HG02884 (cell line): Measurements from ENCODE around the gene CCDC40.

ENCODE experiments used
- ATAC-seq: cut with Tn5 transposase; IDR thresholded peaks from one replicate; pipeline ENCODE4 v1.9.1; 2021; ENCODE audit warnings: mild to moderate bottlenecking, moderate library complexity; ENCODE audit not compliant: unreplicated experiment

Gene CCDC40

DNA sequence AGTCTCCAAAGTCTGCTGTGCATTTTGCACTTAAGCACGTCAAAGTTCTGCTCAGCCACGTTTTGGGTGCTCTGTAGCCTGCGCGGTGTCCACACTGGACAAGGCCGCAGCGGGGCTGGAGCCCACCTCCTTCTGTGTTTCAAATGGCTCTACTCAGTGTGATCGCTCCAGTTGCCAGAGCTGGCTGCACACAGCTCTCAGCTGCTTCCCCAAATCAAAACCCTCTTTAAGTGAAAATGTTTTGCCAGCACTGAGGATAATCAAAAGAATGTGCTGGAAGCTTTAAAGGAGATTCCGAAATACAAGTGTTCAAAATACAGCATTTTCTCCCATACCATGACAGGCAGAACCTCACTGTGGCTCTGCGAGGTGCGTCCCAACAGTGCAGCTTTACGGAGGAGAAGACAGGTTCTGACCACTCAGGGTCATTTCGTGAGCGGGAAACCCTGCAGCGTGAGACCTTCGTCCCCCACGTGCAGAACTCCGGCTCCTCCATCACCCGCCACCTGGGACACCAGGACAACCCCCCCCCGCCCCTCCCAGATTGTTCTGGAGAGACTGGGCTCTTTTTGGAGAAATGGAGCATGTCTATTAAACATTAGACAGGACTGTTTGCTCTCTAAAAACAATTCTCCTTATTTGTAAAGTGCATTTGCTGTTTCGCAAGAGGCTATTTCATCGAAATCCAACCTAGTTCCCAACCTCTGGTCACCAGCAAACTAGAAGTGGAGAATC lies 17.4 kb upstream of the CCDC40 start:
- ATAC-seq: no peak

DNA sequence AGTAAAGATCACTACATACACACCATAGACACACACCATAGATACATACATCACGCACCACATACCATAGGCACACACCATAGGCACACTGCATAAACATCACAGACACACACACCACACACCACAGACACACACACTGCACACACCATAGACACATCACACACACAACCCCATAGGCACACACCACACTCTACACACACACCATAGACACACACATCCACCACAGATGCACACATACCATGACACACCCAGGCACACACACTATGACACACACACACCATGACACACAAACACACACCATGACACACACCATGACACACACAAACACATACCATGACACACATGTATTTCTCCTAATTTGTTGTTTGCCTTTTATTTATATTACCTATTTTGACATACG lies 14.8 kb upstream of the CCDC40 start:
- no peak for ATAC-seq

DNA sequence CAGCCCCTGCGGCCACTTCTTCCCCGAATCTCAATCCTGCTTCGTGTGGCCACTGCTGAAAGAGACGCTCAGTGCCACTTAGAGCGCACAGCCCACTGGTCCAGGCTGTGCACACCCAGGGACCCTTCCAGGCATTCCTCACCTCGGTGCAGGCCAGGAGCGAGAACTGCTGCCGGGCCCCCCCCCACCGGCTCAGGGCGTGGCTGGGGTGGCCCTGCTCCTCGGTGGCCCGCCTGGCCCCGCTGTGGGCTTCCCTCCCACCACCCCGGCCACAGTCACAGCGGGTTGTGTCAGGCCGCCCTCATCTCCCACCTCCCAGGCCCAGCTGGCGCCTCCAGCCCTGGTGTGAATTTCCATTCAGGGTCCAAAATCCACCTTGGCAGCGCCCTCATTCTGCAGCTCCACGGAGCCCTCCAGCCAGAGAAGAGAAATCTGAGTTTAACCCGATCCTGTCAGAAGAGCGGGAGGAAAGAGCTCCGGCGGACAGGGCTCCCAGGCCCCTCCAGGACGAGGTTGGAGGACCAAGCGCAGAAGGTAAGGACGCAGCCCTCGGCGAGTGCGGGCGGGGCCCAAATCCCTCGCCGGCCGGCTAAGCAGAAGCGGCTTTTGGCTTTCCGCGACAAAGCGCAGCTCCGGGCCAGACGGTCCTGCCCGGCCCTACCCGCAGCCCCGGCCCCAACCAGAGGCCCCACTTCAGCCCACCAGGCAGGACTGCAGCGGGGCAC lies 12.8 kb upstream of the CCDC40 start:
- no peak for ATAC-seq

DNA sequence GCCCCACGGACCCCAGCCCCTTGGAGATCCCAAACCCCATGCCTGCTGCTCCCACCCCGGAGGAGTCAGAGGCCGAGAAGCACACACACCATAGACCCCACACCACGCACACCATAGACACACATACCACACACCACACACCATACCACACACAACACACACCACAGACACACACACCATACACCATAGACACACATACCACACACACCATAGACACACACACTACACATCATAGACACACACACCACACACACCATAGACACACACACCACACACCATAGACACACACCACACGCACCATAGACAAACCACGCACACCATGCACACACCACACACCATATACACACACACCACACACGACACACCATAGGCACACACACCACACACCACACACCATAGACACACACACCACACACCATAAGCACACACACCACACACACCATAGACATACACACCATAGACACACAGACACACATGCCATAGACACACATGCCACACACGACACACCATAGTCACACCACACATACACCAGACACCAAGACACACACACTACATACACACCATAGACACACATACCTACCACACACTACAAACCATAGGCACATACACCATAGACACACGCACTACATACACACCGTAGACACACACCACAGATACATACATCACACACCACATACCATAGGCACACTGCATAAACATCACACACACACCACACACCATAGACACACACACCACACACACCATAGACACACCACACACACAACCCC lies 12.1 kb upstream of the CCDC40 start:
- ATAC-seq: no peak

DNA sequence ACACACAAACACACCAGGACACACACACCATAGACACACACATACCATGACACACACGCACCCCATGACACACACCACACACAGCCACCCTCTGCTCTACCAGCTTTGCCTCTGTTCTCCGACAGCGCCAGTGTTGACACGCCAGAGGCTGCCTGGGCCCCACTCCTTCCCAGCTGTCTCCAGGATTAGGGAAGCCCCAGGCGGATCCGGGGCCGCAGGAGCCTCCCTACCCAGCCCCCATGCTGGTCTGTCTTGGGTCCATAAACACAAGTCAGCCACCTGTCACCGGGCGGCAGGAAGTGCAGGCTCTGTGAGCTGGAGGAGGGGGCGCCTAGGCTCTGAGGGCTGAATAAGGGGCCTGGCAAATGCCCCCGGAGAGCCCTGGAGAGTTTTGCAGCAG lies 11.3 kb upstream of the CCDC40 start:
- no peak for ATAC-seq

DNA sequence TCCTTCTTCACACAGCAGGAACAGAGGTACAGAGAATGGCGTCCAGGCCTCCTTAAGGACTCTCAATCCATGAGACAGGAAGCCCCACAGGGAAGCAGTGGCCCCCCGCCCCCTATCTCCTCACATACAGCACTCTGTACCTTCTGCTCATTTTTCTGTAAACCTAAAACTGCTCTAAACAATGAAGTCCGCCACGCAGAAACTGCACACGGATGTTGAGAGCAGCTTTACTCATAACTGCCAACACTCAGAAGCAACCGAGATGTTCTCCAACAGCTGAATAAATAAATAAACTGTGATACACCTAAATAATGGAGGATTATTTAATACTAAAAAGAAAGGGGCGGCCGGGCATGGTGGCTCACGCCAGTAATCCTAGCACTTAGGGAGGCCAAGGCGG lies 10.6 kb upstream of the CCDC40 start:
- no peak for ATAC-seq

DNA sequence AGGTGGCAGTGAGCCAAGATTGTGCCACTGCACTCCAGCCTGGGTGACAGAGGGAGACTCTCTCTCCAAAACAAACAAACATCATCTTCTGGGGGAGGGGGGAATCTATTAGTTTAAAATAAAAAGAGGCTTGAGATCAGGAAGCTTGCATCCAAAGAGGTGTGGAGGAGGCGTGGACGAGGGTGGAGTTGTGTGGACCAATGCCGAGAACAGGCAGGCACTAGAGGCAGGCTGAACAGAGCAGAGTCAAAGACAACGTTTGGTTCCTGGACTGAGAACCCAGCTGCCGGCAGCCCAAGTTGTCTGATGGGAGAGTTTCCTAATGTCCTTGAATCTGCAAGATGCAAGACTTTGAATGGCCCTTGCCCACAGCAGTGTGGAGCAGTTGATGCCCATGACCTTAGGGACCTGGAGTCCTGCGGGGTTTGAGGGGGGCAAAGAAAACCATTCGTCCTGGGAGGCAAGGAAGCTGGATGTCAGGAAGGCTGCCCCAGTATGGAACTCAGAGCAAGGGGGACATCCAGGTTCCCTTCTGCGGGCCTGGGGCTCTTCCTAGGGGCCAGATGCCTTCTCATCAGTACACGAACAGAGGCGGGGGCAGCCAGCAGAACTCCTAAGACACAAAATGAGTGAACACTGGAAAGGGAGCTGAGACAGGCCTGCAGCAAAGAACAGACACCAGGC lies 9.9 kb upstream of the CCDC40 start:
- no peak for ATAC-seq

DNA sequence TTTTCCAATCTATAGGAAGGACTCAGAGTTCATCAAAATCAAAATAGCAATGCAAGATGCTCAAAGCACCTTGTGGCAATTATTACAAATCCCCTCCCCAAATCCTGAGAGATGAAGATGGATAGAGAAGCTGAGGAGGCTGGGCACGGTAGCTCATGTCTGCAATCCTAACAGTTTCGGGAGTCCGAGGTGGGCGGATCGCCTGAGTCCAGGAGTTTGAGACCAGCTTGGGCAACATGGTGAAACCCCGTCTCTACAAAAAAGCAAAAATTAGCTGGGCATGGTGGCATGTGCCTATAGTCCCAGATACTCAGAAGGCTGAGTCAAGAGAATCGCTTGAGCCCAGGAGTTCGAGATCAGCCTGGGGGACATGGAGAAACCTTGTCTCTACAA lies 9.4 kb upstream of the CCDC40 start:
- no peak for ATAC-seq

DNA sequence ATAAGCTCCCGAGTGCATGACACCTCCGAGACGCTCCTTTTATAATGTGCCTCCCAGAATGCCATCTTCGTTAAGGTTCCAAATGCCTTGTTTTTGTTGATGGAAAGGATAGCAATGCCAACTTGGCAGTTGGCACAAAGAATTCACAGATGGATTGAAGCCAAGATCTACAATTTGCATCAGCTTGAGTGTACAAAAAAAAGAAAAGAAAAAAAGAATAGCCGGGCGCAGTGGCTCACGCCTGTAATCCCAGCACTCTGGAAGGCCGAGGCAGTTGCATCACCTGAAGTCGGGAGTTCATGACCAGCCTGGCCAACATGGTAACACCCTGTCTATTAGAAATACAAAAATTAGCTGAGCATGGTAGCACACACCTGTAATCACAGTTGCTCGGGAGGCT lies 8.4 kb upstream of the CCDC40 start:
- ATAC-seq: no peak

DNA sequence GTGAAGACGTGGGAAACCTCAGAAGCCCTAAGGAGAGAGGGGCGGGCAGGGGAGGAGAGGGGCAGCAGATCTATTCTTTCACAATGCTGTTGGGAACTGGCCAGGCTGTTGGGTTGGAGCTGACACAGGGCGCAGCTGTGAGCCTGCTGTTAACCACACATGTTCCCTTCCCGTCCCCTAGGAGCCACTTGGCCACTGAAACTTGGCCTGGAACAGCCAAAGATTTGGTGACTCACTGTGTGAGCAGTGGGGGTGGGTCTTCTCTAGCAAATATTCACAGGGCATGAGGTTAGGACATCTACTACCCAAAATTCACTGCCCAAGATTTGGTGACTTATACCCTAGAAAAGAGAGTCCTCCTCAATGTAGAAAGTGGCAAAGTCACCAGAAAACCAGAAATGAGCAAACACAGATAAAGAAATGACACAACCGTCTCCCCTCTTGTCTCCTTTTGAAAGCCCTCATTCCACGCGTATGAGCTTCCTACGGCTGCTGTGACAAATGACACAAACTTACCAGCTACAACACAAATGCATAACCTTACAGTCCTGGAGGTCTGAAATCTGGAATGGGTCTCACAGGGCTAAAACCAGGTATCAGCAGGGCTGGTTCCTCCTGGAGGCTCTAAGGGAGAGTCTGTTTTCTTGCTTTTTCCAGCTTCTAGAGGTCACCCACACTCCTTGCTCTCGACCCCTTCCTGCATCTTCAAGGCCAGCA lies 7.0 kb upstream of the CCDC40 start:
- ATAC-seq: no peak

DNA sequence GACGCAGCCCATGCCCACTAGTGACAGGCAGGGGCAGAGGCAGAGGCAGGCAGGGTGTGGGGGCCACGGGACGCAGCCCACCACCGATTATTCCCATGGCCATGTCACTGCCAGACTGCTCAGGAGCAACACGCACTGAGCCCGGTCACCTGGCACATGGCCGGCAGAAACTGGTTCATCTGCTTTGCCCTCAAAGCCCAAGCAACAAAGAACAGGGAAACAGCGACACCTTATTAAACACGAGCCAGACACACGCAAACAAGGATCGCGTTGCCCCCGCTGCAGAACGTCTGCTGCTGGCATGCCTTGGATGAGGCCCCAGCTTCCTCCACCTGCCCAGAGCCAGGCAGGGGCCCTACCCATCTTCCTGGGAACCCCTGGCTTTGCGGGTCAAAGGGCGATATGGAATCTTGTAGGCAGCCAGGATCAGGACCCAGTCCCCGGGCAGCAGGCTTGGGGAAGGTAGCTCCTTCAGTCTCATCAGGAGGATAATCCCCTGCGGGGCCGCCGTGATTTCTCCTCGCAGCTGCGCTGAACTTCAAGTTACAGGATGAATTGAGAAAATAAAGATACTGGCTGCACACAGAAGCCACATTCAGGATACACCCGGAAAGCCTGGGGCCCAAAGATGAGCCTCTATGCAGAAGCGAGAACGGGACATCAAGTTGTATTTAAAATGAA lies 5.6 kb upstream of the CCDC40 start:
- ATAC-seq: no peak

DNA sequence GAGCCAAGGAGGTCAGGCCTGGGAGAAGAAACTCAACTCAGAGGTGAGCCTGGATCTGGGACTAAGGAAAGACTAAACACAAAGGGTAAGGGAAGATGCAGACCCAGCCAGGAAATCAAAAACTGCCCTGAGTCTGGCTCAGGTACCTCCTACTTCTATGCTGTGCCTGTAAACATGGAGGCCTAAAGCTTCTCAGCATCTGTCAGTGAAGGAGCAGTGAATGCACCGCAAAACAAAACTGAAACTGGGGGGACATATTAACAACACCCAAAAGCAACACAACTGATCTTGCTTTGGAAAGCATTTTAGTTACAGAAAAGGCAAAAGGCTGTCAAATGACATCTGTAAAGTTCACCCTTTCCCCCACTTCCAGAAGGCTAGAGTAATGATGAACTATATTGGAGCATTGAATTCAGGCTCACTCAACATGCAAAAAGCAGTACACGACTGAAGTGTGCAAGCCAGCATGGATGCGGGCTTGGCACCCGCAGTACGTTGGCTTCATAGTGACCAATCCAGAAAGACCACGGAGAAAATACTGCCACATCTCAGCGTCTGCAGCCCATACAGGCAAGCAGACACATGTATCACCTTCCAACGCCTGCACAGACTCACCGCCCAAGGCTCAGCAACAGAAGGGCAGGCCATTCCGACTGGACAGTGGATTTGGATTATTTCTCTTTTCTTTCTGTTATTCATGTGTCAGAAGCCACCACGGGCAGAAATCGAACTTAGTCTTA lies 4.6 kb upstream of the CCDC40 start:
- ATAC-seq: no peak

DNA sequence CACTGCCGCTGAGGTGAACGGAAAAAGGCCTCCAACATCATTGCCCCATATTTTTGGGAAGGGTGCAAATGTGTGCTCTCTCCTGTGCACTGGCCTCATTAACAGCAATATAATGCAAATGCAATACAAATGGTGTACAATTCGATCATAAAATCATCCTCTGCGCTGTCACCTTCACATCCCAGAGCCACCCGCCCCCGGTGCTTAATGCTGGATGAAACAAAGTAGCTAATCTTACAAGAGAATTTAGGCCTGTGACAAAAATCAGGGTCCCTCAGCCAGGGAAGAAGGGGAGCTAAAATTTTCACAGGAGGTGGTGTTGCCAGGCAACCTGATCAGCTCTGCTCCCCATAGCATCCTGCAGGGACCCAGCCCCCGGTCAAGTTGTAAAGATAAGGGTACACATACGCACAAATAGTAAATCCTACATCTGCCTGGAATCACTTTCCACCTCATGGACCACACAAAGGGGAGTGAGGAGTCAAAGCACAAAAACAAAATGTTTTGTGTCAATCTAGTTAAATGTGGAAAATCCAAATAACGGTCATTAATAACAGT lies 3.7 kb upstream of the CCDC40 start:
- ATAC-seq: no peak

DNA sequence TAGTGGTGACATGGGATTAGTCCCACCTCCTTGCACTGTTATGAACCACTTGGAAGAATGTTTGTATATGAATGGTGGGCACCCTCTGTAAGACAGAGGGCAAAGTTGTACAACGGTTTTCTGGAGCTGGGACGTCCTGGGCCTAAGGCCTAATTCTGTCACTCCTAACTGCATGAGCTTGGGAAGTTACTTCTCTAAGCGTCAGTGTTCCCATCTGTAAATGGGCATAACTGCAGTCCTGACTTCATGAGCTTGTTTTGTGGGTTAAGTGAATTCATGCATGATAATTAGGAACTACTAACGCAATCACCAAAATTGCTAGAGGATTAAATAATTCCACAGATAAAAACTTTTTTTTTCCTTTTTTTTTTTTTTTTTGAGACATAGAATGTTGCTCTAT lies 2.6 kb upstream of the CCDC40 start:
- no peak for ATAC-seq

DNA sequence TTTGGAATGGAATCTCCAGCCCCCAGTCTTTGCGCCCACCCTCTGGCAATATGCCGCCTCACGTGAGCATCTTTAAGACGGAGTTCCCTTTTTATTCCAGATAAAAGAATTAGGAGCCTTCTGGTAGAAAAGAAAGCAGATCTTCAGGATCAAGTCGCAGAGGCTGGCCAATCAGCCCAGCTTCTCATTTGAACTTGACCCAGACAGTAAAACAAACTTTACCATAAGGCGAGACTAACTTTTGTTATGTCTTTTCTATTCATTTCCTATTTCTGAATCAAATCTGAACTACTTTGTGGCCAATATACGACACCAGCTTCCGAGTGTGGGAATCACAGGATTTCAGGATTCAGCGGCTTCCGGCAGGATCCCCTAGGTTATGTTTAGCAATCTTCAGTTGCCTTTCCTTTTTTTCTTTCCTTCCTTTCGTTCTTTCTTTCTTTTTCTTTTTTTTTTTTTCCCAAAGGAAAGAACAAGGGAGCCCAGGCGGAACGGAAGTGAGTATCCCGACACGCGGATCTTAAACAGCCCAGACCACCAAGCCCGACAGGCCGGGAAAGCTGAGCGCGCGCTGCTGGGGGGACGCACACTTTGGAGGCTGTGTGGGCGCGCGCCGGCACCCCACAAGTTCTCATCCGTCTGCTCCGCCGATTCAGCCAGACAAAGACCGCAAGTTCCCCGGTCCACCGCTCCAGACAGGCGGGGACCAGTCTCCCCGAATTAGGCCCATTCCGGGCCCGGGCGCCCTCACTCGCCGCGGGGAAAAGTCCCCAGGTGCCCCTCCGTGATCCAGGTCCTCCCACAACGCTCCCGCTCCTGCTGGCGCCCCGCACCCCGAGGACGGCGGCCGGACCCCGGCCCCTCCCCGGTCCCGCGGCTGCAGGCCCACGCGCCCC lies 1.4 kb upstream of the CCDC40 start:
- ATAC-seq: no peak

DNA sequence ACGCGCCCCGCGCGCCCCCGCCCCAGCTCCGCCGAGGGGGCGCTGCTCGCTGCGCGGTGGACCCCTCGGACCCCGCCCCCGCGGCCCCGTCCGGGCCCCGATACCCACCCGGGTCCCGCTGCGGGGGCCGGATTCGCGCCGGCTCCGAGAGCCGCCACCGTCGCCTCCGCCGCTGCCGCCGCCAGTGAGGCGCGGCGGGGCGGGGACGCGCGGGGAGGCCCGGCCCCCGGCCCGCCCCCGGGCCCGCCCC lies 830 bp upstream of the CCDC40 start, which contains the start of gene TBC1D16:
TSS of gene TBC1D16 (minus strand) at position 186 of the 250 bp plus-strand sequence. CDS start 22,325 bp downstream, outside the sequence.
- ATAC-seq: no peak

DNA sequence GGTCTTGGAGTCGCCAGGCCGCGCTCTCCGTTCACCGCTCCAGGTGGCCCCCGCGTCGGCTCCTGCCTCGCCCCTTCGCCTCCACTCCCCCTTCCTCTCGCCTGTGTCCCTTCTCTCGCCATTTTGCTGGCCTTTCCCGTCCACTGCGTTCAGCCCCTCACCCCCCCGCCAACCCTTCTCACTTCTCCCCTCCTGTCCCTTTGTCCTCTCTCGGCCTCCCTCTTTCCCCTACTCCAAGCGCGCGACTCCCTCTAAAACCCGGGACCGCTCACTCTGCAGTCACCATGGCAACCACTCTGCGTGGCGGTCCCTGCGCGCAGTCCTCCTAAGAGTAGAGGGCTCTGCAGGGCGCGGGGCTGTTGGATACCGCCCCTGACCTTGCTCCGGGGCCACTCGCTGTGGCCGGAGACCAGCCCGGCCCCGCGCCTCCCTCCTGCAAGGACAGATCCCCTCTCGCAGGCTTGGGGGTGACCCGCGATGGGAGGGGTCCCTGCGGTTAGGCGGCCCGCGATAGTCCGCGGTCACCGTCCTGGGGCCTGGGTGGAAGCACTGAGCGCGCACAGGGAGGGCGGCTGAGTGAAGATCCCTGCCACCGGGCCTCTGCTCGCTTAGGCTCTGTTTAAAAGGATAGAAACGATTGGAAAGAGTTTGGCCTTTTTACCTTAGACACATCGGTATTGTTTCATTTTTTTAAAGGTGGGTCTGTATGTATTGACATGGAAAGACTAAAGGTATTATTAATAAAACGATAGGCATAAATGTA lies 454 bp downstream of the CCDC40 start:
- no peak for ATAC-seq

DNA sequence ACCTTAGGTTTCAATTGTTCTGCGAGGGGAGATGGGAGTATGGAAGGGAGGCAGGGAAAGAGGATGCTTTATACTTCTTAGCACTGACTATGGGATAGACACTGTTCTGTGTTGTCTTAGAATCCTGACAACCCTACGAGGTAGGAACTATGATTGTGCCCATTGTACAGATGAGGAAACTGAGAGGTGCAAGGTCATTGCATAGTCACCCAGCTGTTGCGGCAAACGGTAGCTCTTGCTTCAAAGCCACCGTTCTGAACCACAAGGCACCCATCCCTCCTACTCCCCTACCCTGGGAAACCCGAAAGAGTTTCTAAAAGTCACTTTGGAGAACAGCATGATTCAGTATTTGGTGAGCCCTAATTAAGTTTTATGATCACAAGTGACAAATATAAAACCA lies 7.5 kb downstream of the CCDC40 start:
- ATAC-seq: no peak
